ENCODE data around the gene AKR1B1. TPM values are rescaled to one million over a fixed set of nuclear protein-coding genes. Genes with fewer than 3 reads are reported as not detected.

AKR1B1 gene
- total RNA-seq, 1 experiment from 2014 or later: 166 TPM

GRCh38 chr7:134427896-134428295, 31.0 kb downstream of the AKR1B1 start:
- Mint-ChIP-seq H3K27ac (no peak overlapping the region), H3K9me3 (no peaks in the 10 kb centered on the region), H3K27me3 (ENCODE audit: low read depth) (peaks cover 10% of the 10 kb centered on the region), H3K4me3 (no peak overlapping the region), H3K4me1 (peaks cover 4 to 11% of the 10 kb centered on the region in 2 experiments), H3K36me3 (ENCODE audit: insufficient read depth in 1 of 3, low read depth in 3 of 3) (no peaks in the 10 kb centered on the region)
- no peak overlapping the region for H3K4me2 ChIP-seq (ENCODE audit: insufficient read depth, insufficient read length, low read length)
- no peak overlapping the region for H3K9ac ChIP-seq (ENCODE audit: extremely low read depth, insufficient read length, low read length)
- no peaks in the 10 kb centered on the region for H3K23me2 ChIP-seq (ENCODE audit: insufficient read length, low read depth, low read length, poor library complexity, severe bottlenecking)
- H3K14ac ChIP-seq (ENCODE audit: insufficient read depth, low read length): no peak overlapping the region
- no peak overlapping the region for H3K4ac ChIP-seq (ENCODE audit: low read depth, low read length)
- H3K27me3 ChIP-seq (ENCODE audit: insufficient read depth, low read length): no peaks in the 10 kb centered on the region; the same call in 1 of the 2 replicates
- H4K5ac ChIP-seq (ENCODE audit: insufficient read length, low read depth, low read length): no peak overlapping the region
- no peak overlapping the region for H3K27ac ChIP-seq (ENCODE audit: insufficient read length, low read depth, low read length)
- H4K20me1 ChIP-seq (ENCODE audit: control insufficient read depth, insufficient read depth, insufficient read length): no peaks in the 10 kb centered on the region
- no peak for DNase-seq
- no peak overlapping the region for H3K18ac ChIP-seq (ENCODE audit: insufficient read length, low read depth, low read length)
- H2BK12ac ChIP-seq (ENCODE audit: insufficient read length, low read depth, low read length): no peak overlapping the region
- H3K79me2 ChIP-seq (ENCODE audit: insufficient read depth, low read length): no peaks in the 10 kb centered on the region
- no peak overlapping the region for H4K8ac ChIP-seq (replicated peaks; ENCODE audit: insufficient read length, low read depth, low read length)
- no peak overlapping the region for H4K91ac ChIP-seq (ENCODE audit: insufficient read length, low read depth, low read length)
- H3K4me1 ChIP-seq (ENCODE audit: insufficient read depth, low read length): no peaks in the 10 kb centered on the region
- H3K79me1 ChIP-seq (ENCODE audit: insufficient read depth, low read depth, low read length, poor library complexity, severe bottlenecking): no peaks in the 10 kb centered on the region
- TF ChIP-seq CTCF (conservative IDR thresholded peaks at IDR 0.05): no peak
- H3K56ac ChIP-seq (ENCODE audit: insufficient read length, low read depth, low read length): no peak overlapping the region
- no peak overlapping the region for H2BK15ac ChIP-seq (ENCODE audit: low read depth, low read length)
- H2BK5ac ChIP-seq (ENCODE audit: insufficient read length, low read length): no peak overlapping the region
- H2AK5ac ChIP-seq (ENCODE audit: insufficient read length, low read length): no peak overlapping the region
- no CpG with 5 or more reads among the region's 2 CpGs for WGBS (ENCODE audit: extremely low coverage, insufficient read length, low lambda C conversion rate)
- no peak overlapping the region for H3K23ac ChIP-seq (ENCODE audit: insufficient read length, low read depth, low read length)
- no peak overlapping the region for H2AFZ ChIP-seq (ENCODE audit: low read length)
- no peak overlapping the region for H2BK120ac ChIP-seq (ENCODE audit: low read depth, low read length, poor library complexity, severe bottlenecking)
- H3T11ph ChIP-seq (ENCODE audit: low read length): no peak overlapping the region
- H3K9me3 ChIP-seq (ENCODE audit: control insufficient read depth, low read depth, low read length): no peaks in the 10 kb centered on the region
- no peak overlapping the region for H2BK20ac ChIP-seq (ENCODE audit: low read depth, low read length, poor library complexity, severe bottlenecking)

All from H9 (cell line).